ENCODE data around the gene LAMTOR4.
"Not testable (repeated sequence)": the region's sequence is repeated elsewhere in the genome, so short reads cannot be mapped to it uniquely, and the experiment has no call there.

The LAMTOR4 gene

DNA sequence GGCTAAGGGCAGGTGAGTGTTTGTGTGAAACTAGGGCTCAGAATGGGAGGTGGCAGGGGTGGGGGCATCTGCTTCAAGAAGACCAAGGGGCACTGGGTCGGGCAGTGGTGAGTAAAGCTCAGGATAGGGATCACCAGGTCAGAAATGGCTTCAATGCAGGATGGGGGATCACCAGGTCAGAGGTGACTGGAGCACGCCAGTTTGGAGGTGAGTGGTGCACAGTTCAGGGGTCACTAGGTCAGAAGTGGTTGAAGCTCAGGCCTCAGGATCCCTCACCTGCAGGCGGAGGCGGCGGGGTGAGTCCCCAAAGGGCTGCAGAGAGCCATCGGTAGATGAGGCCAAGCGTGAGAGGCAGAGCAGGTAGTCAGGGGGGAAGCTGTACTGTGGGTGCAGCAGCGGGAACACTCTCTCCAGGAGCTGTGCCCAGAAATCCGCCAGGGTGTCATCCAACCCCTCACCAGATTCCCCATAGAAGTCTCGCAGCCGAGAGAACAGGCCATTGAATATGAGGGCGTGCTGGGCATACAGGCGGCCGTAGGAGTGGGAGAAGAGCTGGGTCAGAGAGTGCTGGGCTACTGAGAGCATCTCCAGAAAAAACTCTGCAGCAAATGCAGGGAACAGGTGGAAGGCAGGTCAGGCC lies 26.7 kb downstream of the LAMTOR4 start:
- no peak overlapping the region for H3K4me3 ChIP-seq (replicated peaks; ENCODE audit: insufficient read depth, low read length)
- DNase-seq (ENCODE audit: low read depth in 1 of 2, low spot score in 1 of 2): no peak
- H3K27me3 ChIP-seq (ENCODE audit: insufficient read depth, poor library complexity, severe bottlenecking): peaks cover 8% of the 10 kb centered on the region
- TF ChIP-seq GABPA (IDR thresholded peaks at IDR 0.05; ENCODE audit: low read depth) (no peak), POLR2AphosphoS5 (IDR thresholded peaks at IDR 0.05; ENCODE audit: low read depth) (no peak), REST (IDR thresholded peaks at IDR 0.05; ENCODE audit: insufficient replicate concordance, low read depth) (no peak), CTCF (IDR thresholded peaks at IDR 0.05; ENCODE audit: insufficient read depth, low read length) (no peak), SPI1 (IDR thresholded peaks at IDR 0.05; ENCODE audit: borderline replicate concordance, low read depth) (no peak)
- H3K27ac ChIP-seq (replicated peaks): no peak overlapping the region

DNA sequence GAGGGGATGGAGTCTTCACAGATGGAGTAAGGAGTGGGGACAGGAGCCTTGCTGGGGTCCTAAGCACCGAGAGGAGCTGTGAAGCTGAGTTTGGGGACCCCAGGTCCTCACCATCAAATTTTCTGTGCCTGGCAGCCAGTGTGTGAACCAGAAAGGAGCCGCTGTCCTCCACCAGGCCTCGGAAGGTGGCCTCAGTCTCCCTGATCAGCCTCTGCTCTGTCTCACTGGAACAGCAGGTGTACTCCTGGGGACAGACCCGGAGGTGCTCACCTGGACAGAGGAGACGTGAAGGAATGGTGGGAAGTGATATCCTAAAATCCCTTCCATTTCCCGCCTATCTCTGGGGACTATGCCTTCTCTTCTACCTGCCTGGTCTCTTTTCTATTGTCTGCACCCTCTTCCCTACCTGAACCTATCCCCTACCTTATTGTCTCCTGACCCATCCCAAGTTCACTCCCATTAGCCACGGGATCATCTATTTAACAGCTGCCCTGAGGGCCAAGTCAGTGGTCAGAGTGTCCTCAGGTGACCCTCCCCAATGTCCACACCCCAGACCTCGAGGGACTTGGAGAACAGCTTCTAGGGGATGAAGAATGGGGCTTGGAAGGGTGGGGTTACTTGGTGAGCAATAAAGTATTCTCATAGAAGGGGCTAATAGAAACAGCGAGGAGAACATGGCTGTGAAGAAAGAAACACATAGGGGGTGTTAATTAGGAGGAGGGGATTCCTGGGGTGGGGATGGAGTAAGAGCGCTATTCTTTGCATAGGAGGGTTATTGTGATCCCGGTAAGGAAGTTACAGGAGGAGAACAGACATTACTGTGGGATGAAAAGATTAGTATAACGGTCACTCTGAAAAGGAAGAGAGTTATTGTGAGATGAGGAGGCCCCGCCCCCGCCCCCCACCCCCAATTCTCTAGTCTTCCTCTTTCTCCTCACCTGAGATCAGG lies 27.7 kb downstream of the LAMTOR4 start:
- no peak for TF ChIP-seq SPI1 (IDR thresholded peaks at IDR 0.05; ENCODE audit: borderline replicate concordance, low read depth)
- TF ChIP-seq CTCF (IDR thresholded peaks at IDR 0.05; ENCODE audit: insufficient read depth, low read length): no peak
- TF ChIP-seq GABPA (IDR thresholded peaks at IDR 0.05; ENCODE audit: low read depth): no peak
- no peak for TF ChIP-seq REST (IDR thresholded peaks at IDR 0.05; ENCODE audit: insufficient replicate concordance, low read depth)
- TF ChIP-seq POLR2AphosphoS5 (IDR thresholded peaks at IDR 0.05; ENCODE audit: low read depth): no peak
- peak in 1 of 2 experiments; percentile 18 for DNase-seq (ENCODE audit: low read depth in 1 of 2, low spot score in 1 of 2)
- Histone ChIP-seq H3K27me3 (ENCODE audit: insufficient read depth, poor library complexity, severe bottlenecking) (peaks cover 5% of the 10 kb centered on the region), H3K4me3 (replicated peaks; ENCODE audit: insufficient read depth, low read length) (peak overlapping the region; percentile 53), H3K27ac (replicated peaks) (no peak overlapping the region; the same call in 1 of the 2 replicates)

GRCh38 chr7:100177045-100178001 lies 28.6 kb downstream of the LAMTOR4 start, which contains the start of the genes GPC2 and STAG3:
TSS of gene GPC2 (minus strand) at chr7:100177381. CDS start at chr7:100177199, 182 bp downstream.
TSS of gene STAG3 (plus strand) at chr7:100177918. CDS start at chr7:100180557, 2,639 bp downstream.
- DNase-seq (ENCODE audit: low read depth in 1 of 2, low spot score in 1 of 2): peak; percentile 93 to 98
- no peak for TF ChIP-seq GABPA (IDR thresholded peaks at IDR 0.05; ENCODE audit: low read depth)
- no peak for TF ChIP-seq POLR2AphosphoS5 (IDR thresholded peaks at IDR 0.05; ENCODE audit: low read depth)
- no peak for TF ChIP-seq SPI1 (IDR thresholded peaks at IDR 0.05; ENCODE audit: borderline replicate concordance, low read depth)
- no peak for TF ChIP-seq CTCF (IDR thresholded peaks at IDR 0.05; ENCODE audit: insufficient read depth, low read length)
- TF ChIP-seq REST (IDR thresholded peaks at IDR 0.05; ENCODE audit: insufficient replicate concordance, low read depth): no peak
- Histone ChIP-seq H3K4me3 (replicated peaks; ENCODE audit: insufficient read depth, low read length) (peak within 1 kb of the TSS; percentile 53), H3K27me3 (ENCODE audit: insufficient read depth, poor library complexity, severe bottlenecking) (peaks cover under 1% of the 10 kb centered on the region), H3K27ac (replicated peaks) (peak within 1 kb of the TSS; percentile 54)

DNA sequence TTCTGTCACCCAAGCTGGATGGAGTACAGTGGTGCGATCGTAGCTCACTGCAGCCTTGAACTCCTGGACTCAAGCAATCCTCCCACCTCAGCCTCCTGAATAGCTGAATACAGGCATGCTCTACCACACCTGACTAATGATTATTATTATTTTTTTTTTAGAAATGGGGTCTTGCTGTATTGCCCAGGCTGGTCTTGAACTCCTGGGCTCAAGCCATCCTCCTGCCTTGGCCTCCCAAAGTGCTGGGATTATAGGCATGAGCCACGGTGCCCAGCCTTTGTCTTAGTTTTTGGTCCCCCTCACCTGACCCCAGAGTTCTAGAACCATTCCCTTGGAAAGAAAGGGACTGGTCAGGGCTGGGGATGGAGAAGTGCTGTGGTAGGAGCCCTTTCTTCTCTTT lies 31.4 kb downstream of the LAMTOR4 start:
- DNase-seq (ENCODE audit: low read depth in 1 of 2, low spot score in 1 of 2); H3K4me3 ChIP-seq (replicated peaks; ENCODE audit: insufficient read depth, low read length); H3K27me3 ChIP-seq (ENCODE audit: insufficient read depth, poor library complexity, severe bottlenecking); H3K27ac ChIP-seq (replicated peaks): not testable (repeated sequence)

Measured in HL-60 (cell line).